GM13976 (cell line): ENCODE measurements around the gene FAF1.

Experiments
- DNase-seq: peaks from one replicate; pipeline ENCODE4 v3.0.0; 2012; ENCODE audit warnings: low spot score
- CTCF ChIP-seq: IDR thresholded peaks from 2 replicates; pipeline ENCODE4 v1.5.1; 2012; ENCODE audit warnings: borderline replicate concordance, mild to moderate bottlenecking; ENCODE audit not compliant: insufficient read depth; ENCODE audit errors: extremely low read depth, missing control alignments, control extremely low read depth
- in situ Hi-C: fragments of 300-500 bp; cut with MboI; formaldehyde crosslinking; loops from one replicate; pipeline ENCODE4 v1.12.0; 2022; ENCODE audit warnings: low sequenced_read_pairs, mixed read lengths, inconsistent platforms; ENCODE audit not compliant: unreplicated experiment

The FAF1 gene

GRCh38 chr1:50930965-50931737 is 28.9 kb downstream of the FAF1 start:
- DNase-seq = no peak
- in situ Hi-C loops = no loop called here
- no peak for TF ChIP-seq CTCF

GRCh38 chr1:50930193-50930592 is 29.9 kb downstream of the FAF1 start:
- no peak for TF ChIP-seq CTCF
- DNase-seq = peak; percentile 43
- in situ Hi-C loops = no loop called here

DNA sequence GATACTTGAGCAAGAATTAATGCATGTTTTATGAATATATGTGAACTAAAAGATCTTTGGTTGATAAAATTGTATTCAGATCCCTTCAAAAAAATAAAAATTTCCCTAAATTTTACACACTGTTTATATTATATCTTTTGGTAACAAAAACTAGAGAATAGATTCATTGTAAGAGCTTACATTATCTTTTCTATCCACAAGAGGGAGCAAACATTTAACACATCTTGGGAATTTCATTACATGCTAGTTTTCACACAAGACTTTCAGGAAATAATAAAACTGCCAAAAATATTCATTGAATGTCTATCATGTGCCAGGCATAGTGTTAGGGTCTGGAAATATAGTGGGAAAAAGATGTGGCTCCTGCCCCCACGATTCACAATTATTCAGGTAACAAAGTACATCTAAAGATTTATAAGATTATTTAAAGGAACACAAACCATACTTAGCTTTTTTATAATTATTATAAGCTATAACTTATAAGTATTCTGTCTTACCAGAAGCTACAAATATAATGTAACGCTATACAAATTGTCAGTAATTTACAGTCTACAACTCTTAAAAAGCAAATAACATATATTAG is 30.6 kb downstream of the FAF1 start:
- in situ Hi-C loops = no loop called here
- DNase-seq = no peak
- TF ChIP-seq CTCF = no peak

DNA sequence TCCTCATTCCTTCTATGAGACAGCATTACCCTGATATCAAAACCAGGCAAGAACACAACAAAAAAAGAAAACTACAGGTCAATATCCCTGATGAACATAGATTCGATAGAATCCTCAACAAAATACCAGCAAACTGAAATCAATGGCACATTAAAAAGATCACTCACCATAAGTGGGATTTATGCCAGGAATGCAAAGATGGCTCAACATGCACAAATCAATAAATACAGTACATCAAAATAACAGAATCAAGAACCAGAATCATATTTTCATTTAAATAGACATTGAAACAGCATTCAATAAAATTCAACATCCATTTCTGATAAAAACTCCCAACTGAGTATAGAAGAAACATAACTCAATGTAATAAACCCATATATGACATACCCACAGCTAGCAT is 36.5 kb downstream of the FAF1 start:
- no peak for DNase-seq
- TF ChIP-seq CTCF = no peak
- in situ Hi-C loops = no loop called here

DNA sequence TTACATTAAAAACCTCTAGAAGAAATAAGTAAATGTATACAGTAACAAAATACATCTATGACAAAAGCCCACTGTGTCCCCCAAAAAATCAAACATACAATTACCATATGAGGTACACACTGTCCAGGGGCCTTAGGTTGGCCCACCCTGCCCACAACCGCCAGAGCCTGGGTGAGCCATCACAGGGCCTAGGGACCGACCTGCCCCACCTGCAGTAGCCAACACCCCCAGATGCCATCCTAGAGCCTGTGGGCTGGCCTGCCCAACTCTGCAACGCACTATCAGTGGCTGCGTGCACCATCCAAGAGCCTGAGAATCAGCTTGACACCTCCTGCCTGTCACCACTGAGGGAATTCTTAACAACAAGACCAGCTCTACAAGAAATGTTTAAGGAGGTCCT is 39.0 kb downstream of the FAF1 start:
- in situ Hi-C loops = no loop called here
- DNase-seq = no peak
- TF ChIP-seq CTCF = no peak

- no peak for TF ChIP-seq CTCF
- in situ Hi-C loops = no loop called here
- no peak for DNase-seq
Measured at GRCh38 chr1:50920409-50920808, 39.7 kb downstream of the FAF1 start.
